Neutrophil (primary cell): Measurements from ENCODE around the gene IPCEF1.
A peak's percentile ranks its signal among the peaks of the same experiment; 100 is the strongest.

ENCODE experiments used
- H3K27ac ChIP-seq: fragments of 200-600 bp; sonication (generic); 2 replicates; pipeline ENCODE4 v1.5.1; 2016; ENCODE audit warnings: mild to moderate bottlenecking, moderate library complexity
- H3K27me3 ChIP-seq: fragments of 200-600 bp; sonication (generic); 2 replicates; pipeline ENCODE4 v1.6.0; 2016; ENCODE audit warnings: mild to moderate bottlenecking
- H3K36me3 ChIP-seq: fragments of 200-600 bp; sonication (generic); 2 replicates; pipeline ENCODE4 v1.5.1; 2017
- H3K4me1 ChIP-seq, 2 experiments: fragments of 200-600 bp in 1 of 2; sonication (generic) in 1 of 2; 1 replicate in 1 of 2; 2 replicates in 1 of 2; pipeline versions ENCODE4 v1.5.1 to v1.6.1; 2013 to 2016; ENCODE audit warnings: low read depth in 1 of 2, low read length in 1 of 2, mild to moderate bottlenecking in 1 of 2, moderate library complexity in 1 of 2; ENCODE audit not compliant: control insufficient read depth in 1 of 2, insufficient read depth in 1 of 2
- H3K4me3 ChIP-seq, 2 experiments: fragments of 200-600 bp in 1 of 2; sonication (generic) in 1 of 2; 1 replicate in 1 of 2; 2 replicates in 1 of 2; pipeline ENCODE4 v1.5.1; 2013 to 2016; ENCODE audit warnings: low read depth in 1 of 2, low read length in 1 of 2, mild to moderate bottlenecking in 1 of 2, moderate library complexity in 1 of 2
- H3K9me3 ChIP-seq: fragments of 200-600 bp; sonication (generic); 2 replicates; pipeline ENCODE4 v1.5.1; 2016
- CTCF ChIP-seq: fragments of 200-600 bp; sonication (generic); IDR thresholded peaks from 2 replicates; pipeline ENCODE4 v1.5.1; 2016; ENCODE audit warnings: antibody characterized with exemption

The IPCEF1 gene

GRCh38 chr6:154363821-154364220 lies 7.2 kb upstream of the IPCEF1 start:
- Histone ChIP-seq H3K27ac (no peak overlapping the region), H3K9me3 (no peaks in the 10 kb centered on the region), H3K36me3 (no peaks in the 10 kb centered on the region), H3K4me1 (peaks cover 42 to 43% of the 10 kb centered on the region in 2 experiments), H3K27me3 (no peaks in the 10 kb centered on the region), H3K4me3 (no peak overlapping the region)
- TF ChIP-seq CTCF, result no peak

- peaks cover 41% of the 10 kb centered on the region in 2 experiments for H3K4me1 ChIP-seq
- no peak overlapping the region for H3K4me3 ChIP-seq
- no peak for TF ChIP-seq CTCF
- no peak overlapping the region for H3K27ac ChIP-seq
- H3K27me3 ChIP-seq, result no peaks in the 10 kb centered on the region
- H3K9me3 ChIP-seq, result no peaks in the 10 kb centered on the region
- H3K36me3 ChIP-seq, result no peaks in the 10 kb centered on the region
Observed at GRCh38 chr6:154361476-154361875, 4.9 kb upstream of the IPCEF1 start.

- Histone ChIP-seq H3K9me3 (no peaks in the 10 kb centered on the region), H3K36me3 (no peaks in the 10 kb centered on the region), H3K27ac (peak overlapping the region; percentile 33), H3K4me3 (no peak overlapping the region), H3K4me1 (peaks cover 51% of the 10 kb centered on the region in 2 experiments), H3K27me3 (no peaks in the 10 kb centered on the region)
- no peak for TF ChIP-seq CTCF
Observed at GRCh38 chr6:154360476-154360875, 3.9 kb upstream of the IPCEF1 start.

- Histone ChIP-seq H3K27me3 (no peaks in the 10 kb centered on the region), H3K4me3 (peak overlapping the region; percentile 22 to 39), H3K4me1 (peaks cover 59% of the 10 kb centered on the region in 2 experiments), H3K36me3 (no peaks in the 10 kb centered on the region), H3K27ac (peak overlapping the region; percentile 77), H3K9me3 (no peaks in the 10 kb centered on the region)
- TF ChIP-seq CTCF, result no peak
Observed at GRCh38 chr6:154359679-154360078, 3.1 kb upstream of the IPCEF1 start.

- Histone ChIP-seq H3K27ac (peak overlapping the region; percentile 77), H3K27me3 (no peaks in the 10 kb centered on the region), H3K4me3 (peak overlapping the region; percentile 22 to 39), H3K4me1 (peaks cover 64% of the 10 kb centered on the region in 2 experiments), H3K36me3 (no peaks in the 10 kb centered on the region), H3K9me3 (no peaks in the 10 kb centered on the region)
- TF ChIP-seq CTCF, result no peak
Observed at GRCh38 chr6:154359161-154359574, 2.6 kb upstream of the IPCEF1 start.
